A549 (cell line): ENCODE results near the gene PCNX2.

Source experiments
- BCL3 ChIP-seq: fragments of >200 bp; sonication (Bioruptor Twin); formaldehyde crosslinking; IDR thresholded peaks from 3 replicates; pipeline ENCODE4 v1.6.1; 2016
- CEBPB ChIP-seq, 2 experiments: fragments of >200 bp in 1 of 2; sonication (Bioruptor Twin) in 1 of 2; formaldehyde crosslinking in 1 of 2; IDR thresholded peaks; 2 replicates each; pipeline ENCODE4 v1.6.1; 2012 to 2016
- CHD4 ChIP-seq: fragments of 200-600 bp; sonication (generic); IDR thresholded peaks from 2 replicates; pipeline ENCODE4 v1.6.1; 2016; ENCODE audit warnings: antibody characterized with exemption, mild to moderate bottlenecking, borderline replicate concordance
- CTCF ChIP-seq: fragments of >200 bp; sonication (Bioruptor Twin); formaldehyde crosslinking; IDR thresholded peaks from 3 replicates; pipeline ENCODE4 v1.5.1; 2016
- ESRRA ChIP-seq: fragments of 150-350 bp; IDR thresholded peaks from 2 replicates; pipeline ENCODE4 v1.6.1; 2014; ENCODE audit warnings: mild to moderate bottlenecking, low read length, borderline replicate concordance
- MYC ChIP-seq: IDR thresholded peaks from 2 replicates; pipeline ENCODE4 v1.6.1; 2012; ENCODE audit warnings: mild to moderate bottlenecking, inconsistent platforms, low read length, improper control_type of control experiment, borderline replicate concordance
- NR3C1 ChIP-seq: fragments of >200 bp; sonication (Bioruptor Twin); formaldehyde crosslinking; IDR thresholded peaks from 3 replicates; pipeline ENCODE4 v1.6.1; 2017
- POLR2A ChIP-seq: IDR thresholded peaks from 2 replicates; pipeline ENCODE4 v1.6.1; 2012; ENCODE audit warnings: mild to moderate bottlenecking, low read length
- TF ChIP-seq, protein P1 (sequence below): IDR thresholded peaks from 2 replicates; pipeline ENCODE4 v1.6.1; 2012
- TF ChIP-seq, protein P2 (sequence below): IDR thresholded peaks from 2 replicates; pipeline ENCODE4 v1.6.1; 2012

- TF ChIP-seq CTCF (no peak), BCL3 (no peak), POLR2A (no peak), NR3C1 (no peak), MYC (no peak), CEBPB (IDR thresholded peaks at IDR 0.05) (no peak), ESRRA (no peak), CHD4 (no peak)
- TF ChIP-seq, protein P1, sequence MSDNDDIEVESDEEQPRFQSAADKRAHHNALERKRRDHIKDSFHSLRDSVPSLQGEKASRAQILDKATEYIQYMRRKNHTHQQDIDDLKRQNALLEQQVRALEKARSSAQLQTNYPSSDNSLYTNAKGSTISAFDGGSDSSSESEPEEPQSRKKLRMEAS: no peak
- TF ChIP-seq, protein P2, sequence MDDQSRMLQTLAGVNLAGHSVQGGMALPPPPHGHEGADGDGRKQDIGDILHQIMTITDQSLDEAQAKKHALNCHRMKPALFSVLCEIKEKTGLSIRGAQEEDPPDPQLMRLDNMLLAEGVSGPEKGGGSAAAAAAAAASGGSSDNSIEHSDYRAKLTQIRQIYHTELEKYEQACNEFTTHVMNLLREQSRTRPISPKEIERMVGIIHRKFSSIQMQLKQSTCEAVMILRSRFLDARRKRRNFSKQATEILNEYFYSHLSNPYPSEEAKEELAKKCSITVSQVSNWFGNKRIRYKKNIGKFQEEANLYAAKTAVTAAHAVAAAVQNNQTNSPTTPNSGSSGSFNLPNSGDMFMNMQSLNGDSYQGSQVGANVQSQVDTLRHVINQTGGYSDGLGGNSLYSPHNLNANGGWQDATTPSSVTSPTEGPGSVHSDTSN: no peak
Measured at GRCh38 chr1:233097546-233097945, 198.0 kb downstream of the PCNX2 start.
